Activated naive CD8-positive, alpha-beta T cell treated with anti-CD3 and anti-CD28 coated beads, Interleukin-2, amount 10 ng/mL, durations not matched to agents 7 days and 5 days (primary cell): ENCODE data around the gene TBRG4. TPM values are rescaled to one million over a fixed set of nuclear protein-coding genes. Genes with fewer than 3 reads are reported as not detected.

Source experiments
- ATAC-seq: fragments of 150-1000 bp; cut with Tn5 transposase; one replicate; pipeline ENCODE4 v1.10.0; 2021; ENCODE audit warnings: low read depth, moderate library complexity
- POLR2A ChIA-PET: fragments of 350-600 bp; sonication (Branson Sonifier 250); formaldehyde crosslinking; loops from one replicate; lab custom pipeline; 2021; ENCODE audit warnings: antibody characterized with exemption; lab: Charles Lee
- DNase-seq: peaks from one replicate; pipeline ENCODE4 v3.0.0; 2021
- H3K27ac Mint-ChIP-seq: one replicate; pipeline ENCODE4 v1.8.0; 2022; ENCODE audit warnings: mild to moderate bottlenecking, mixed read lengths
- H3K27me3 Mint-ChIP-seq: one replicate; pipeline ENCODE4 v1.8.0; 2022; ENCODE audit warnings: mild to moderate bottlenecking, moderate library complexity, mixed read lengths
- H3K36me3 Mint-ChIP-seq: one replicate; pipeline ENCODE4 v1.8.0; 2021; ENCODE audit warnings: mild to moderate bottlenecking, mixed read lengths
- H3K4me1 Mint-ChIP-seq: one replicate; pipeline ENCODE4 v1.8.0; 2021; ENCODE audit warnings: mixed read lengths
- H3K4me3 Mint-ChIP-seq: one replicate; pipeline ENCODE4 v1.8.0; 2022; ENCODE audit warnings: mild to moderate bottlenecking, moderate library complexity, mixed read lengths
- H3K9me3 Mint-ChIP-seq: one replicate; pipeline ENCODE4 v1.8.0; 2021; ENCODE audit warnings: mixed read lengths
- total RNA-seq, 2 experiments: library from RNA; stranded (reverse); gene quantifications; one replicate each; pipeline ENCODE4 v1.2.3, GENCODE V29; 2021

Gene TBRG4
- total RNA-seq, 2 experiments from 2014 or later, result 123 to 127 TPM

- peaks cover 12% of the 10 kb centered on the region for H3K4me1 Mint-ChIP-seq
- DNase-seq (no peak), ATAC-seq (no peak)
- POLR2A ChIA-PET, result no interaction called here
- no peak overlapping the region for H3K27ac Mint-ChIP-seq
- H3K36me3 Mint-ChIP-seq, result peaks cover 11% of the 10 kb centered on the region
- H3K4me3 Mint-ChIP-seq, result no peak overlapping the region
- H3K9me3 Mint-ChIP-seq, result no peaks in the 10 kb centered on the region
- H3K27me3 Mint-ChIP-seq, result no peaks in the 10 kb centered on the region
These were observed 8.4 kb downstream of the TBRG4 start for GRCh38 chr7:45102785-45103712.

GRCh38 chr7:45101748-45102147, 9.7 kb downstream of the TBRG4 start:
- Mint-ChIP-seq H3K27ac (no peak overlapping the region), H3K36me3 (peaks cover 2% of the 10 kb centered on the region), H3K4me1 (no peaks in the 10 kb centered on the region), H3K4me3 (no peak overlapping the region), H3K27me3 (no peaks in the 10 kb centered on the region), H3K9me3 (no peaks in the 10 kb centered on the region)
- POLR2A ChIA-PET, result interaction anchor here (1.1 kb wide), 1 partner anchor 15 kb away, joined by 3 read pairs; no protein-coding TSS in a partner anchor
- DNase-seq (no peak), ATAC-seq (no peak)

GRCh38 chr7:45100761-45101480, 10.6 kb downstream of the TBRG4 start:
- Mint-ChIP-seq H3K36me3 (peaks cover 2% of the 10 kb centered on the region), H3K4me1 (no peaks in the 10 kb centered on the region)

GRCh38 chr7:45099891-45100760, 11.4 kb downstream of the TBRG4 start:
- DNase-seq (no peak), ATAC-seq (no peak)
- no peaks in the 10 kb centered on the region for H3K4me1 Mint-ChIP-seq
- H3K27me3 Mint-ChIP-seq, result no peaks in the 10 kb centered on the region
- H3K36me3 Mint-ChIP-seq, result peaks cover 2% of the 10 kb centered on the region
- POLR2A ChIA-PET, result interaction anchor here (0.6 to 1.1 kb wide), 4 partner anchors 10 to 134 kb away, joined by 3 to 4 read pairs (median 4); partner anchors contain the start of gene NACAD
- H3K4me3 Mint-ChIP-seq, result no peak overlapping the region
- peak overlapping the region; percentile 61 for H3K27ac Mint-ChIP-seq
- no peaks in the 10 kb centered on the region for H3K9me3 Mint-ChIP-seq

More at GRCh38 chr7:45100761-45101480, 10.6 kb downstream of the TBRG4 start:
- ATAC-seq (no peak), DNase-seq (no peak)
- Mint-ChIP-seq H3K27ac (no peak overlapping the region), H3K4me3 (no peak overlapping the region), H3K9me3 (no peaks in the 10 kb centered on the region), H3K27me3 (no peaks in the 10 kb centered on the region)
- POLR2A ChIA-PET, result interaction anchor here (1.0 kb wide), 1 partner anchor 10 kb away, joined by 3 read pairs; no protein-coding TSS in a partner anchor

- Mint-ChIP-seq H3K4me1 (no peaks in the 10 kb centered on the region), H3K27ac (no peak overlapping the region), H3K27me3 (no peaks in the 10 kb centered on the region), H3K36me3 (peaks cover 2% of the 10 kb centered on the region), H3K9me3 (no peaks in the 10 kb centered on the region), H3K4me3 (no peak overlapping the region)
- DNase-seq, result no peak
- POLR2A ChIA-PET, result interaction anchor here (0.6 to 1.1 kb wide), 3 partner anchors 11 to 133 kb away, joined by 3 to 4 read pairs (median 4); partner anchors contain the start of gene NACAD
- no peak for ATAC-seq
These were observed 12.3 kb downstream of the TBRG4 start for GRCh38 chr7:45098983-45099839.

GRCh38 chr7:45092931-45093235, 18.6 kb downstream of the TBRG4 start:
- no peak for ATAC-seq
- H3K9me3 Mint-ChIP-seq, result peaks cover 1% of the 10 kb centered on the region
- DNase-seq, result no peak
- H3K4me1 Mint-ChIP-seq, result peaks cover 4% of the 10 kb centered on the region
- H3K36me3 Mint-ChIP-seq, result peaks cover 3% of the 10 kb centered on the region
- no peak overlapping the region for H3K27ac Mint-ChIP-seq
- peaks cover 25% of the 10 kb centered on the region for H3K27me3 Mint-ChIP-seq
- no peak overlapping the region for H3K4me3 Mint-ChIP-seq
- POLR2A ChIA-PET, result no interaction called here

- H3K4me1 Mint-ChIP-seq, result peaks cover 4% of the 10 kb centered on the region
- peaks cover 1% of the 10 kb centered on the region for H3K9me3 Mint-ChIP-seq
- H3K27me3 Mint-ChIP-seq, result peaks cover 25% of the 10 kb centered on the region
- H3K4me3 Mint-ChIP-seq, result no peak overlapping the region
- POLR2A ChIA-PET, result no interaction called here
- H3K36me3 Mint-ChIP-seq, result peaks cover 3% of the 10 kb centered on the region
- ATAC-seq, result no peak
- no peak overlapping the region for H3K27ac Mint-ChIP-seq
- no peak for DNase-seq
These were observed 19.2 kb downstream of the TBRG4 start for GRCh38 chr7:45092100-45092930.

- ATAC-seq (peak; percentile 62), DNase-seq (peak; percentile 70)
- peaks cover 1% of the 10 kb centered on the region for H3K9me3 Mint-ChIP-seq
- H3K4me3 Mint-ChIP-seq, result peak overlapping the region; percentile 73
- H3K4me1 Mint-ChIP-seq, result peaks cover 4% of the 10 kb centered on the region
- POLR2A ChIA-PET, result interaction anchor here (0.9 to 2.0 kb wide), 2 partner anchors 21 to 61 kb away, joined by 3 to 5 read pairs; no protein-coding TSS in a partner anchor
- H3K27ac Mint-ChIP-seq, result no peak overlapping the region
- H3K36me3 Mint-ChIP-seq, result peaks cover 3% of the 10 kb centered on the region
- peaks cover 25% of the 10 kb centered on the region for H3K27me3 Mint-ChIP-seq
These were observed 22.1 kb downstream of the TBRG4 start for GRCh38 chr7:45089341-45089891.

- Mint-ChIP-seq H3K4me3 (peak within 1 kb of the TSS; percentile 73), H3K27ac (no peak within 1 kb of the TSS)
These were observed 22.6 kb downstream of the TBRG4 start, which contains the start of gene NACAD for GRCh38 chr7:45088821-45089340. Gene NACAD (minus strand): TSS chr7:45088969. CDS start chr7:45088894, 75 bp downstream.

GRCh38 chr7:45088146-45088701, 23.3 kb downstream of the TBRG4 start:
- Mint-ChIP-seq H3K27ac (no peak overlapping the region), H3K4me3 (peak overlapping the region; percentile 52), H3K9me3 (no peaks in the 10 kb centered on the region), H3K36me3 (no peaks in the 10 kb centered on the region), H3K27me3 (peaks cover 21% of the 10 kb centered on the region), H3K4me1 (peaks cover 4% of the 10 kb centered on the region)
- ATAC-seq (no peak), DNase-seq (peak; percentile 28)
- POLR2A ChIA-PET, result interaction anchor here (0.6 to 2.0 kb wide), 4 partner anchors 11 to 239 kb away, joined by 3 to 5 read pairs (median 4); no protein-coding TSS in a partner anchor

More at GRCh38 chr7:45088821-45089340, 22.6 kb downstream of the TBRG4 start, which contains the start of gene NACAD:
- DNase-seq (peak; percentile 52), ATAC-seq (peak; percentile 60)
- H3K4me1 Mint-ChIP-seq, result peaks cover 4% of the 10 kb centered on the region
- peaks cover 1% of the 10 kb centered on the region for H3K36me3 Mint-ChIP-seq
- peaks cover 25% of the 10 kb centered on the region for H3K27me3 Mint-ChIP-seq
- POLR2A ChIA-PET, result interaction anchor here (0.9 to 2.0 kb wide), 4 partner anchors 11 to 116 kb away, joined by 3 to 5 read pairs (median 4); no protein-coding TSS in a partner anchor
- H3K9me3 Mint-ChIP-seq, result peaks cover 1% of the 10 kb centered on the region
